Liver (tissue), 9 donors: ENCODE results near the gene LMF1. TPM values are rescaled to one million over a fixed set of nuclear protein-coding genes. Genes with fewer than 3 reads are reported as not detected.

Experiments used
- DNase-seq: peaks from one replicate; pipeline ENCODE4 v3.0.0-alpha.2; 2017; ENCODE audit warnings: low spot score
- H3K27ac ChIP-seq, 2 donors: one replicate each; pipeline ENCODE4 v1.7.0; 2013; ENCODE audit warnings: inconsistent platforms in 2 of 2, low read length in 2 of 2, control low read depth in 1 of 2, low read depth in 1 of 2, mild to moderate bottlenecking in 1 of 2
- H3K27me3 ChIP-seq, 4 donors: one replicate each; pipeline versions ENCODE4 v1.6.1 to v1.7.0; 2013; ENCODE audit warnings: low read length in 3 of 4, inconsistent platforms in 1 of 4, mild to moderate bottlenecking in 1 of 4, moderate library complexity in 1 of 4; ENCODE audit not compliant: control insufficient read depth in 4 of 4, insufficient read depth in 4 of 4
- H3K36me3 ChIP-seq, 4 donors: one replicate each; pipeline versions ENCODE4 v1.6.1 to v1.7.0; 2013; ENCODE audit warnings: low read length in 3 of 4, mild to moderate bottlenecking in 3 of 4, low read depth in 1 of 4, moderate library complexity in 1 of 4; ENCODE audit not compliant: control insufficient read depth in 4 of 4, insufficient read depth in 3 of 4
- H3K4me1 ChIP-seq, 4 donors: one replicate each; pipeline versions ENCODE4 v1.6.1 to v1.7.0; 2013; ENCODE audit warnings: low read length in 3 of 4, mild to moderate bottlenecking in 3 of 4, moderate library complexity in 1 of 4; ENCODE audit not compliant: control insufficient read depth in 4 of 4, insufficient read depth in 4 of 4
- H3K4me3 ChIP-seq, 3 donors: one replicate each; pipeline versions ENCODE4 v1.6.1 to v1.7.0; 2013; ENCODE audit warnings: low read length in 3 of 3, control low read depth in 1 of 3, low read depth in 1 of 3, mild to moderate bottlenecking in 1 of 3
- H3K9ac ChIP-seq, 2 donors: one replicate each; pipeline ENCODE4 v1.7.0; 2013; ENCODE audit warnings: low read length in 2 of 2, mild to moderate bottlenecking in 2 of 2, moderate library complexity in 2 of 2, control low read depth in 1 of 2, low read depth in 1 of 2
- H3K9me3 ChIP-seq, 4 donors: one replicate each; pipeline versions ENCODE4 v1.6.1 to v1.7.0; 2013; ENCODE audit warnings: low read length in 3 of 4; ENCODE audit not compliant: control insufficient read depth in 4 of 4
- EGR1 ChIP-seq, 2 donors: IDR thresholded peaks; 2 replicates each; pipeline ENCODE4 v1.6.1; 2016 to 2018; ENCODE audit warnings: antibody characterized with exemption in 2 of 2, low read depth in 2 of 2
- FOXA1 ChIP-seq: IDR thresholded peaks from 2 replicates; pipeline ENCODE4 v1.6.1; 2016; ENCODE audit warnings: antibody characterized with exemption
- FOXA2 ChIP-seq: IDR thresholded peaks from 2 replicates; pipeline ENCODE4 v1.6.1; 2016; ENCODE audit warnings: antibody characterized with exemption
- GABPA ChIP-seq, 2 donors: IDR thresholded peaks in 1 of 2; conservative IDR thresholded peaks in 1 of 2; 2 replicates each; pipeline ENCODE4 v1.6.1; 2016; ENCODE audit warnings: antibody characterized with exemption in 2 of 2, mild to moderate bottlenecking in 1 of 2, moderate library complexity in 1 of 2
- HNF4A ChIP-seq, 2 donors: conservative IDR thresholded peaks; 2 replicates each; pipeline ENCODE4 v1.6.1; 2016; ENCODE audit warnings: antibody characterized with exemption in 2 of 2, mild to moderate bottlenecking in 2 of 2
- HNF4G ChIP-seq: IDR thresholded peaks from 2 replicates; pipeline ENCODE4 v1.6.1; 2016; ENCODE audit warnings: antibody characterized with exemption
- JUND ChIP-seq, 2 donors: IDR thresholded peaks; 2 replicates each; pipeline ENCODE4 v1.6.1; 2016; ENCODE audit warnings: antibody characterized with exemption in 2 of 2
- NR2F2 ChIP-seq: IDR thresholded peaks from 2 replicates; pipeline ENCODE4 v1.6.1; 2016; ENCODE audit warnings: antibody characterized with exemption
- RAD21 ChIP-seq, 2 donors: IDR thresholded peaks; 2 replicates each; pipeline ENCODE4 v1.6.1; 2016; ENCODE audit warnings: antibody characterized with exemption in 2 of 2, mild to moderate bottlenecking in 2 of 2
- RXRA ChIP-seq, 2 donors: IDR thresholded peaks; 2 replicates each; pipeline ENCODE4 v1.6.1; 2017 to 2018; ENCODE audit warnings: antibody characterized with exemption in 2 of 2, mild to moderate bottlenecking in 1 of 2
- SP1 ChIP-seq: IDR thresholded peaks from 2 replicates; pipeline ENCODE4 v1.6.1; 2018; ENCODE audit warnings: antibody characterized with exemption, mild to moderate bottlenecking
- TAF1 ChIP-seq: conservative IDR thresholded peaks from 2 replicates; pipeline ENCODE4 v1.6.1; 2016; ENCODE audit warnings: antibody characterized with exemption, mild to moderate bottlenecking
- YY1 ChIP-seq: IDR thresholded peaks from 2 replicates; pipeline ENCODE4 v1.6.1; 2016; ENCODE audit warnings: antibody characterized with exemption, mild to moderate bottlenecking
- WGBS: extraction: QIAGEN DNeasy Blood & Tissue Kit; methylation state at CpG from one replicate; pipeline ENCODE4 v1.1.7; 2013; 5-methylcytosine and 5-hydroxymethylcytosine counted together
- polyA plus RNA-seq, 2 donors: library from polyadenylated mRNA; stranded (reverse) in 1 of 2; unstranded in 1 of 2; fragments of 200-250 nt in 1 of 2; fragments of >200 nt in 1 of 2; fragmentation: Nextera tagmentation in 1 of 2; extraction: Ambion mirVana in 1 of 2; gene quantifications; one replicate each; pipeline versions ENCODE4 v1.2.1 to v1.2.3, GENCODE V29; 2013 to 2015
- total RNA-seq, 2 donors: library from RNA; depleted of rRNA; stranded (reverse); fragments of >200 nt; gene quantifications; one replicate each; pipeline ENCODE4 v1.2.3, GENCODE V29; 2014
- TF ChIP-seq, protein P1 (sequence below): IDR thresholded peaks from 2 replicates; pipeline ENCODE4 v1.6.1; 2016; ENCODE audit warnings: antibody characterized with exemption
- TF ChIP-seq, protein P2 (sequence below): IDR thresholded peaks from 2 replicates; pipeline ENCODE4 v1.6.1; 2016; ENCODE audit warnings: antibody characterized with exemption
- TF ChIP-seq, protein P3 (sequence below): IDR thresholded peaks from 2 replicates; pipeline ENCODE4 v1.6.1; 2016; ENCODE audit warnings: antibody characterized with exemption, mild to moderate bottlenecking
- TF ChIP-seq, protein P4 (sequence below): IDR thresholded peaks from 2 replicates; pipeline ENCODE4 v1.6.1; 2016; ENCODE audit warnings: antibody characterized with exemption
- TF ChIP-seq, protein P5 (sequence below): fragments of 150-350 bp; IDR thresholded peaks from 2 replicates; pipeline ENCODE4 v1.5.1; 2017; ENCODE audit warnings: improper control_type of control experiment, low read depth, low read length; ENCODE audit not compliant: missing input control
- donor health status: healthy.
- donor health status: healthy.
- donor health status: healthy.
- donor health status: healthy.
- donor health status: healthy.

The LMF1 gene
- total and polyA plus RNA-seq, 4 donors: 8.8 to 24.3 (median 12.6) TPM

DNA sequence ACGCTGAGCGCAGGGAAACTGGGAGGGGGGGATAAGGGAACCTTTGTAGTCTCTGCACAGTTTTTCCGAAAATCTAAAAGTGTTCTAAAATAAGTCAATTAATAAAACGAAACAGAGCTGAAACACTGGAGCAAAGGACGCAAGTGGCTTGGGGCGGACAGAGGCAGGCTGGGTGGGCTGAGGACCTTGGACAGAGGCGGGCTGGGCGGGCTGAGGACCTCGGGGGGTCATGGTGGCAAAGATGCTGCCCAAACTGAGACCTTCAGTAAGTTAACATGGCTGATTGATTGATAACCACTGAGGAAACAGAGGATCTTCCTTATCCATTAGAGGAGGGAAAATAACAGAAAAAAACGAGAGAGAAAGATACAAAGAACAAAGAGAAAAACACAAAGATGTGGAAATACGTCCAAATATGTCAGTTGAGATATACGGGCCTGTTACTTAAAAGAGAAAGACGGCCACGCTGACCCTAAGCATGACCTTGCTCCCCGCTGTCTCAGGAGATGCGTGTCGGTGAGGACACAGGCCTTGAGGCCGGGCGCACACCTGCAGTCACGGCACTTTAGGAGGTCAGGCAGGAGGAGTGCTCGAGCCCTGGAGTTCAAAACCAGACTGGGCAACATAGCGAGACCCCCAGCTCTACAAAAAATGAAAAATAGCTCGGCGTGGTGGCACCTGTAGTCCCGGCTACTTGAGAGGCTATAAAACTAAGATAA lies 94.1 kb downstream of the LMF1 start (continued):
- TF ChIP-seq, protein P1, sequence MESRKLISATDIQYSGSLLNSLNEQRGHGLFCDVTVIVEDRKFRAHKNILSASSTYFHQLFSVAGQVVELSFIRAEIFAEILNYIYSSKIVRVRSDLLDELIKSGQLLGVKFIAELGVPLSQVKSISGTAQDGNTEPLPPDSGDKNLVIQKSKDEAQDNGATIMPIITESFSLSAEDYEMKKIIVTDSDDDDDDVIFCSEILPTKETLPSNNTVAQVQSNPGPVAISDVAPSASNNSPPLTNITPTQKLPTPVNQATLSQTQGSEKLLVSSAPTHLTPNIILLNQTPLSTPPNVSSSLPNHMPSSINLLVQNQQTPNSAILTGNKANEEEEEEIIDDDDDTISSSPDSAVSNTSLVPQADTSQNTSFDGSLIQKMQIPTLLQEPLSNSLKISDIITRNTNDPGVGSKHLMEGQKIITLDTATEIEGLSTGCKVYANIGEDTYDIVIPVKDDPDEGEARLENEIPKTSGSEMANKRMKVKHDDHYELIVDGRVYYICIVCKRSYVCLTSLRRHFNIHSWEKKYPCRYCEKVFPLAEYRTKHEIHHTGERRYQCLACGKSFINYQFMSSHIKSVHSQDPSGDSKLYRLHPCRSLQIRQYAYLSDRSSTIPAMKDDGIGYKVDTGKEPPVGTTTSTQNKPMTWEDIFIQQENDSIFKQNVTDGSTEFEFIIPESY: no peak

DNA sequence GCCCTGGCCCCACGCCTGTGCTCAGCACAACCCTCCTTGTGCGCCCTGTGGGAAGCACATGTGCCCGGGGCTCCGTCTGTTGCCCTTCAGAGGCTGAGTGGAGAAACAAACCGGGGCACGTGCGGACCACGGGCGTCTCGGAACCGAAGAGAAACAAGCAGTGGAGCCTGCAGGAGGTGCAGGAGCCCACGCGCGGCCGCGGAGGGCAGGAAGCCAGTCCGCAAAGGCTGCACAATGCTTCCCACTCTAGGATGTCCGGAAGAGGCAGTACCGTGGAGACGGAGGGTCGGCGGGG lies 94.8 kb downstream of the LMF1 start:
- H3K4me3 ChIP-seq: no peak overlapping the region
- no peak overlapping the region for H3K27ac ChIP-seq
- no peaks in the 10 kb centered on the region for H3K27me3 ChIP-seq
- TF ChIP-seq SP1: no peak
- TF ChIP-seq RXRA (IDR thresholded peaks at IDR 0.05): no peak
- no peak for TF ChIP-seq FOXA2
- TF ChIP-seq, protein P2, sequence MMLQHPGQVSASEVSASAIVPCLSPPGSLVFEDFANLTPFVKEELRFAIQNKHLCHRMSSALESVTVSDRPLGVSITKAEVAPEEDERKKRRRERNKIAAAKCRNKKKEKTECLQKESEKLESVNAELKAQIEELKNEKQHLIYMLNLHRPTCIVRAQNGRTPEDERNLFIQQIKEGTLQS: no peak
- H3K36me3 ChIP-seq: peaks cover 0 to 4% (median 2%) of the 10 kb centered on the region in 4 donors
- no peak overlapping the region for H3K9ac ChIP-seq
- WGBS: 96% methylated on average over 22 of the region's 22 CpGs
- no peaks in the 10 kb centered on the region for H3K4me1 ChIP-seq
- no peaks in the 10 kb centered on the region for H3K9me3 ChIP-seq
- no peak for DNase-seq

DNA sequence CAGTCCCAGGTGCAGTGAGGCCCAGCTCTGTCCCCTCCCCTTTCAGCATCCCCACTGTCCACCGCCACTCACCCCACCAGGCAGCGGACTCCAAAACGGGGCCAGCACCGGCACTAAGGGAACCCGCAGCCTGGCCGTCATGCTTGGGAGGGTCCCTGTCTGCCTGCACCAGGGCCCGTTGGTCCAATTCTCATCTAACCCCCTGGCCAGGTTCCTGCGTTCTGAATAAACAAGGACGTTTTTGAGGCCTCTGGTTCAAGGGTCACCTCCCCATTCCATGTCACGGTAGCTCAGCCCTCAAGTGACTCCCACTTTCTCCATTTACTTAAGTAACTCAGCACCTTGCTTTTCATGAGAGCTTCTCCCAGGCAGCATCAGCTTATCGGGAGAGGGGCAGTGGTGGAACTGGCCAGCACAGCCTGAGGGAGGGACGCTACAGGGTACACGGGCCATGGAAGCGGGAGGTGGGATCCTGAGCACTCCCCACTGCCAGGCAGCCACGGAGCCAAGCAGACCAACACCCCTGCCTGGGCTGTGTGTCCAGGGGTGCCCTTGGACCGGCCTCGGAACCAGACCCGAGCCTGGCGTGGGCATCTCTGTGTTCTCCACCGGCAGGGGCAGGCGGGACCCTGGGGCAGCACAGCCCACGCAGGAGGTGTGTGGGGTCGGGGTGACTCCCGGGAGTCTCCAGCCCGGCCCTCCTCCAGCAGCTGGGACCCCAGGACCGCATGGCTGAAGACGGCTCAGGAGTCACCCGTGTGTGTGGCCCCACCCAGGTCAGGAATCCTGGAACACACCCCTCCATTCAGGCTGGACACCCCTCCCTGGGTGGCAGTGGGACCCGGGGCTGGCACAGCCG lies 95.4 kb downstream of the LMF1 start:
- H3K9me3 ChIP-seq: no peaks in the 10 kb centered on the region
- WGBS: 94% methylated on average over 30 of the region's 30 CpGs
- TF ChIP-seq NR2F2 (no peak), TAF1 (no peak), JUND (IDR thresholded peaks at IDR 0.05) (no peak), YY1 (no peak), FOXA2 (no peak), HNF4G (no peak), RAD21 (IDR thresholded peaks at IDR 0.05) (no peak), EGR1 (IDR thresholded peaks at IDR 0.05; ENCODE audit: low read depth in 2 of 2) (no peak), GABPA (IDR thresholded peaks at IDR 0.05 in 1 of 2, conservative IDR thresholded peaks at IDR 0.05 in 1 of 2) (no peak), RXRA (IDR thresholded peaks at IDR 0.05) (no peak), SP1 (no peak), HNF4A (conservative IDR thresholded peaks at IDR 0.05) (no peak), FOXA1 (no peak)
- TF ChIP-seq, protein P3, sequence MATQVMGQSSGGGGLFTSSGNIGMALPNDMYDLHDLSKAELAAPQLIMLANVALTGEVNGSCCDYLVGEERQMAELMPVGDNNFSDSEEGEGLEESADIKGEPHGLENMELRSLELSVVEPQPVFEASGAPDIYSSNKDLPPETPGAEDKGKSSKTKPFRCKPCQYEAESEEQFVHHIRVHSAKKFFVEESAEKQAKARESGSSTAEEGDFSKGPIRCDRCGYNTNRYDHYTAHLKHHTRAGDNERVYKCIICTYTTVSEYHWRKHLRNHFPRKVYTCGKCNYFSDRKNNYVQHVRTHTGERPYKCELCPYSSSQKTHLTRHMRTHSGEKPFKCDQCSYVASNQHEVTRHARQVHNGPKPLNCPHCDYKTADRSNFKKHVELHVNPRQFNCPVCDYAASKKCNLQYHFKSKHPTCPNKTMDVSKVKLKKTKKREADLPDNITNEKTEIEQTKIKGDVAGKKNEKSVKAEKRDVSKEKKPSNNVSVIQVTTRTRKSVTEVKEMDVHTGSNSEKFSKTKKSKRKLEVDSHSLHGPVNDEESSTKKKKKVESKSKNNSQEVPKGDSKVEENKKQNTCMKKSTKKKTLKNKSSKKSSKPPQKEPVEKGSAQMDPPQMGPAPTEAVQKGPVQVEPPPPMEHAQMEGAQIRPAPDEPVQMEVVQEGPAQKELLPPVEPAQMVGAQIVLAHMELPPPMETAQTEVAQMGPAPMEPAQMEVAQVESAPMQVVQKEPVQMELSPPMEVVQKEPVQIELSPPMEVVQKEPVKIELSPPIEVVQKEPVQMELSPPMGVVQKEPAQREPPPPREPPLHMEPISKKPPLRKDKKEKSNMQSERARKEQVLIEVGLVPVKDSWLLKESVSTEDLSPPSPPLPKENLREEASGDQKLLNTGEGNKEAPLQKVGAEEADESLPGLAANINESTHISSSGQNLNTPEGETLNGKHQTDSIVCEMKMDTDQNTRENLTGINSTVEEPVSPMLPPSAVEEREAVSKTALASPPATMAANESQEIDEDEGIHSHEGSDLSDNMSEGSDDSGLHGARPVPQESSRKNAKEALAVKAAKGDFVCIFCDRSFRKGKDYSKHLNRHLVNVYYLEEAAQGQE: no peak
- TF ChIP-seq, protein P4, sequence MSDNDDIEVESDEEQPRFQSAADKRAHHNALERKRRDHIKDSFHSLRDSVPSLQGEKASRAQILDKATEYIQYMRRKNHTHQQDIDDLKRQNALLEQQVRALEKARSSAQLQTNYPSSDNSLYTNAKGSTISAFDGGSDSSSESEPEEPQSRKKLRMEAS: no peak
- TF ChIP-seq, protein P5, sequence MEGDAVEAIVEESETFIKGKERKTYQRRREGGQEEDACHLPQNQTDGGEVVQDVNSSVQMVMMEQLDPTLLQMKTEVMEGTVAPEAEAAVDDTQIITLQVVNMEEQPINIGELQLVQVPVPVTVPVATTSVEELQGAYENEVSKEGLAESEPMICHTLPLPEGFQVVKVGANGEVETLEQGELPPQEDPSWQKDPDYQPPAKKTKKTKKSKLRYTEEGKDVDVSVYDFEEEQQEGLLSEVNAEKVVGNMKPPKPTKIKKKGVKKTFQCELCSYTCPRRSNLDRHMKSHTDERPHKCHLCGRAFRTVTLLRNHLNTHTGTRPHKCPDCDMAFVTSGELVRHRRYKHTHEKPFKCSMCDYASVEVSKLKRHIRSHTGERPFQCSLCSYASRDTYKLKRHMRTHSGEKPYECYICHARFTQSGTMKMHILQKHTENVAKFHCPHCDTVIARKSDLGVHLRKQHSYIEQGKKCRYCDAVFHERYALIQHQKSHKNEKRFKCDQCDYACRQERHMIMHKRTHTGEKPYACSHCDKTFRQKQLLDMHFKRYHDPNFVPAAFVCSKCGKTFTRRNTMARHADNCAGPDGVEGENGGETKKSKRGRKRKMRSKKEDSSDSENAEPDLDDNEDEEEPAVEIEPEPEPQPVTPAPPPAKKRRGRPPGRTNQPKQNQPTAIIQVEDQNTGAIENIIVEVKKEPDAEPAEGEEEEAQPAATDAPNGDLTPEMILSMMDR: no peak
- TF ChIP-seq, protein P2: no peak
- TF ChIP-seq, protein P1: no peak
- DNase-seq: no peak
- H3K9ac ChIP-seq: no peak overlapping the region
- no peak overlapping the region for H3K4me3 ChIP-seq
- H3K4me1 ChIP-seq: no peaks in the 10 kb centered on the region
- no peak overlapping the region for H3K27ac ChIP-seq
- peaks cover 0 to 4% (median 3%) of the 10 kb centered on the region in 4 donors for H3K36me3 ChIP-seq
- H3K27me3 ChIP-seq: no peaks in the 10 kb centered on the region
